HUES64 (cell line): ENCODE results near the gene UBTD2.

Source experiments
- H3K27ac ChIP-seq: 2 replicates; pipeline ENCODE4 v1.7.0; 2013; ENCODE audit warnings: low read depth, low read length, inconsistent platforms
- H3K27me3 ChIP-seq: 2 replicates; pipeline ENCODE4 v1.6.1; 2013; ENCODE audit warnings: mild to moderate bottlenecking, low read length; ENCODE audit not compliant: insufficient read depth
- H3K36me3 ChIP-seq: 2 replicates; pipeline ENCODE4 v1.6.1; 2013; ENCODE audit warnings: mild to moderate bottlenecking, low read length; ENCODE audit not compliant: insufficient read depth
- H3K4me1 ChIP-seq: 2 replicates; pipeline ENCODE4 v1.6.1; 2013; ENCODE audit warnings: mild to moderate bottlenecking, low read length, moderate library complexity; ENCODE audit not compliant: insufficient read depth
- H3K4me3 ChIP-seq: 2 replicates; pipeline ENCODE4 v1.5.1; 2013; ENCODE audit warnings: mild to moderate bottlenecking, low read length, moderate library complexity
- H3K9ac ChIP-seq: 2 replicates; pipeline ENCODE4 v1.6.1; 2013; ENCODE audit warnings: mild to moderate bottlenecking, low read depth, low read length
- H3K9me3 ChIP-seq: 2 replicates; pipeline ENCODE4 v1.6.1; 2013; ENCODE audit warnings: low read depth, low read length; ENCODE audit not compliant: insufficient read depth
- WGBS: fragments of 150-250, 120-280 bp; methylation state at CpG from one replicate; pipeline ENCODE4 v1.1.7; 2013; ENCODE audit warnings: missing lambda C conversion rate; 5-methylcytosine and 5-hydroxymethylcytosine counted together

UBTD2 gene

DNA sequence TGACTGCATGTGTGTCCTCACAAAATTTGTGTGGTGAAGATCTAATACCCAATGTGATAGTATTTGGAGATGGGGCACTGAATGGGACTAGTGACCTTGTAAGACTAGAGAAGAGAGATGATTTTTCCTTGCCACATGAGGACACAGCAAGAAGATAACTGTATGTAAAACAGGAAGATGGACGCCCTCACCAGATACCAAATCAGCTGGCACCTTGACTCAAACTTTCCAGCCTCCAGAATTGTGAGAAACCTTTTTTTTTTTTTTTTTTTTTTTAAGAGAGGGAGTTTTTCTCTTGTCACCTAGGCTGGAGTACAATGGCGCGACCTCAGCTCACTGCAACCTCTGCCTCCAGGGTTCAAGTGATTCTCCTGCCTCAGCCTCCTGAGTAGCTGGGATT is 40.3 kb downstream of the UBTD2 start:
- no peaks in the 10 kb centered on the region for H3K27me3 ChIP-seq
- H3K36me3 ChIP-seq, result peaks cover 5% of the 10 kb centered on the region; the same call in 1 of the 2 replicates
- H3K27ac ChIP-seq, result no peak overlapping the region
- no peaks in the 10 kb centered on the region for H3K9me3 ChIP-seq
- H3K4me1 ChIP-seq, result no peaks in the 10 kb centered on the region
- H3K9ac ChIP-seq, result no peak overlapping the region
- WGBS, result 95% methylated on average over 2 of the region's 3 CpGs
- H3K4me3 ChIP-seq, result no peak overlapping the region

DNA sequence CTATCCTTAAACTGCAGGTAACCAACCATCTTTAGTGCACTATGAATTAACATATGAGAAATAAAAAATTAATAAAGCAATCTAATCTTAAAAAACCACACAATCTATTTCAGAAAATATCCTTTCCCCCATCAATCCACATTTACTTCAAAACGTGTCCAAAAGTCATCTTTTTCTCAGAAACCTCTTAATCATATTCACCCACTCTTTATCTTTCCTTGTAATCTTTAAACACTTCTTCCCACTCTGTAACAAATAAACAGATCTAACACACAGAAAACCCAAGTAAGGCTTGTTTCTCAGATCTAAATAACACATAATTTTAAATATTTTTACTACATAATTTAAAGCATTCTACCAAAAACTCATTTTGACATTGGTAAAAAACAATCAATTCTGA is 45.2 kb downstream of the UBTD2 start:
- H3K9ac ChIP-seq, result no peak overlapping the region
- peaks cover 11% of the 10 kb centered on the region for H3K4me1 ChIP-seq
- H3K27me3 ChIP-seq, result no peaks in the 10 kb centered on the region
- no peak overlapping the region for H3K4me3 ChIP-seq
- no peaks in the 10 kb centered on the region for H3K9me3 ChIP-seq
- H3K36me3 ChIP-seq, result peaks cover 16% of the 10 kb centered on the region
- 86% methylated on average over 1 of the region's 1 CpG for WGBS
- H3K27ac ChIP-seq, result no peak overlapping the region

DNA sequence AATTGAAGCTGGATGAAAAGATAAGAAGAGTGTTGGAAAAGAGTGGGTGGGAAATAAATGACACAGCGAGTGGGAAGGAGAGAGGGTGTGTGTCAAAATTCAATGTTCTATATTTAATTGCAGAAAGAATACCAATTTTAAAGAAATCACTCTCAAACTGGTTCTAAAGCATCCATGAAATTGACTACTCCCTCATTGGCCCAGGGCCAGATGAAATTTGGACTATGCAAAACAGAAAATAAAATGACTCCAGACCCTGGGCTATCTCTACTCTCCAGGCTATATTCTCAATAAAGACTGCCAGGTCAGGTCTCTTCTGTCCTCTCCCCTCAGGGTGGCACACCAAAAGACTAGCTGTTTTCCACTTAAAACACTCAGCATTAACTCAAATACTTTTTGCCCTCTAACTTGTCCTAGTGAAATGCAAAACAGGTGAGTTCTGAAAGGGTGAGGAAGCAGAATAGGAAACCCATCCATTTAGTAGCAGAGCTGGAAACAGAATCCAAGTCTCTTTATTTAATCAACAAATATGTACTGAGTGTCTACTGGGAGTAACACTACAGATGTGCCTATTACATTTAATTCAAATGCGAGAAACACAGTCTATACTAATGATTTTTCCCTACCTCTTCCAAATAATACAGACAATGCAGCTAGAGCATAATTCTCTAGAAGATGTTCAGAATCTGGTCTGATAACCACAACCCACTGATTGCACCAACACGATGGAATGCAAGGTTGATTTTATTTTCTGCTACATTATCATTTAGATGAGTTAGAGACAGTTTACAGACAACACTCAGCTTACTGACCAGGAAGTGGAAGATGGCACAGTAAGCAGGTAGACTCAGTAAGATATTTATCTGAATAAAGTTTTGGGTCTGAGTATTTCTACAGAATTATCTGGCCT is 47.5 kb downstream of the UBTD2 start:
- Histone ChIP-seq H3K27ac (no peak overlapping the region), H3K9ac (no peak overlapping the region), H3K27me3 (no peaks in the 10 kb centered on the region), H3K4me1 (peaks cover 11% of the 10 kb centered on the region), H3K9me3 (no peaks in the 10 kb centered on the region), H3K36me3 (peaks cover 33% of the 10 kb centered on the region), H3K4me3 (no peak overlapping the region)
- WGBS, result 93% methylated on average over 2 of the region's 3 CpGs

DNA sequence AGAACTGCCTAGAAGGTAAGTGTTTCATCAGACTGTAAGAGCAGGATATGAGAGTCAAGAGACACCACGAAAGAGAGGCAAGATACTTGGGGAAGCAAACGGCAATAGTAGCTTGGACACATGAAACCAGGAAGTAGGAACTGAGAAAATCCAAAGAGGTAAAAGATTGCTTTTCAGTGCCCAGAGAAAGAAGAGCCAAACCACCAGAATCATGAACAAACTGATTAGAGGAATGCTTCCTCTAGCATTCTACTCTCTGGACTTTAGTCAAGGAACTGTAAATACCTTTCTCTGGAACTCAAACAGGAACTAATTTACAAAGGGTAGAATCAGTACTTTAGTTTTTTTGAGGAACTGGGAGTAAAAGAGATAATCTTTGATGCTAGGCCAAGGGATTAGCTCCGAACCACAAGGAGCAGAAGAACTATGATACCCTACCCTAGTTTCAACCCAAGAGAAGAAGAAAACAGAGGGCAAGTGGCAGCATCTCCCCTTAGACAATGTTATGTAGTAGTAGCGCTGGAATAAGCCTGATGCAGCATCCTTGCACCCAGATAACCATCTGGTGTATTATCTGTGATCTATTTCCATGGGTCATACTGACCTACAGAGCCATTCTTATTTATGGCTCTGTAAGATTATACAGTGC is 48.3 kb downstream of the UBTD2 start:
- 60% methylated on average over 3 of the region's 4 CpGs for whole genome bisulfite sequencing
- Histone ChIP-seq H3K9me3 (no peaks in the 10 kb centered on the region), H3K4me3 (no peak overlapping the region), H3K9ac (no peak overlapping the region), H3K27ac (no peak overlapping the region), H3K4me1 (peaks cover 11% of the 10 kb centered on the region), H3K36me3 (peaks cover 39% of the 10 kb centered on the region), H3K27me3 (no peaks in the 10 kb centered on the region)

DNA sequence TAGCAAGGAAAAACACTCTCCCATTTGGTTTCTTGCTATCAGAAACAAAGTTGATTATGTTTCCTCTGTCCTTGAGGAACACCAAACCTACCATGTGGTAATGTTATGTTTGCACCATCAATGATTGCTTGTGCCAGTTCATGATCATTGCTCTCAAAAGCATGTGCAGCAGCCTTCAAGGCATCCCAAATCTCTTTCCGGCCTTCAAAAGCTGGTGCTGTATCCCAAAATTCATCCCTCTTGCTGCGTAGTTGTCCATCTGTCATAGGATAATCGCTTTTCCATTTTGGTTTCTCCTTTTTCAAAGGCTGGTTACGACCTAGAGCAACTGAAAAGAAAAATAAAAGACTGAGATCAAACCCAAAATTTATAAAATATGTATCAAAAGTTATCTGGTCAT is 49.5 kb downstream of the UBTD2 start:
- H3K36me3 ChIP-seq, result peaks cover 48% of the 10 kb centered on the region
- H3K4me1 ChIP-seq, result peaks cover 11% of the 10 kb centered on the region
- H3K27ac ChIP-seq, result no peak overlapping the region
- no peak overlapping the region for H3K9ac ChIP-seq
- H3K9me3 ChIP-seq, result no peaks in the 10 kb centered on the region
- H3K4me3 ChIP-seq, result no peak overlapping the region
- 91% methylated on average over 4 of the region's 4 CpGs for WGBS
- H3K27me3 ChIP-seq, result no peaks in the 10 kb centered on the region

DNA sequence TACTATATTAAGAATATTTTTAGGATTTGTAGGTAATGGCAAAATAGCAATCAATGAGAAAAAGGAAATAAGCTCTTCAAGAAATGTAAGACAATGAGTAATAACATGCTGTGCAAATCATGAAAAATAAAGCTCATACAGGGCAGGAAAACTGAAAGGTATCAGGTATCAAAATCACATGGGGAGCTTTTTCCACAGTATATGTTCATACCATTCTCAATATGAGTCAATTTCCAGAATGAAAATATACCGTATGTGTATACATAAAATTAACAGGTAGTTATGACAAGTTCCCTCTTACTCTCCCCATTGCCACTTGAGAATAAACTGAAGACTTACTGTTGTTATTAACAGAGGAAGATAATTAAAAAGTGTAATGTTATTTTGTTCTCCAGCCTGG is 53.7 kb downstream of the UBTD2 start:
- Histone ChIP-seq H3K9me3 (no peaks in the 10 kb centered on the region), H3K27ac (no peak overlapping the region), H3K9ac (no peak overlapping the region), H3K36me3 (peaks cover 75% of the 10 kb centered on the region), H3K4me1 (peaks cover 6% of the 10 kb centered on the region; the same call in 1 of the 2 replicates), H3K4me3 (no peak overlapping the region), H3K27me3 (no peaks in the 10 kb centered on the region)
- WGBS, result no CpG with 5 or more reads among the region's 1 CpG

DNA sequence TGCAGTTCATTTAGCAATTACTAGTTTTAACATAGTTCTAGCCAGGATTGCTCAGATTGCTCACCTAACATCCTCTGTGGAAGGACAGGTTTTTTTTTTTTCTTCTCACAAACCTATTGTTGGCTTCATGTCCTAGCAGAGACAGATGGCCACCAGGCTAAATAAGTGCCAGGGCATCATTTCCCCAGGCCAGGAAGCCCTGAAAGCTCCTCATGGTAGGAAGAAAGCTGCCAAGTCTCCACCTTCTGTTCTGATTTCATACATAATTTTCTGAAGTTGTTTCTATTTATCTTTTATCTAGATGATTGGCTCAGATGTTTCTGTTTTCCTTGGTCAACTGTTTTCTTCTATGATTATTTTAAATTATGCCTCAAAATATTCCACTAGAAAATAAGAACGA is 58.6 kb downstream of the UBTD2 start:
- H3K4me3 ChIP-seq, result no peak overlapping the region
- no peaks in the 10 kb centered on the region for H3K27me3 ChIP-seq
- peaks cover 6% of the 10 kb centered on the region; the same call in 1 of the 2 replicates for H3K4me1 ChIP-seq
- no peak overlapping the region for H3K27ac ChIP-seq
- peaks cover 68% of the 10 kb centered on the region for H3K36me3 ChIP-seq
- no peak overlapping the region for H3K9ac ChIP-seq
- no peaks in the 10 kb centered on the region for H3K9me3 ChIP-seq
- WGBS, result 100% methylated on average over 1 of the region's 1 CpG

DNA sequence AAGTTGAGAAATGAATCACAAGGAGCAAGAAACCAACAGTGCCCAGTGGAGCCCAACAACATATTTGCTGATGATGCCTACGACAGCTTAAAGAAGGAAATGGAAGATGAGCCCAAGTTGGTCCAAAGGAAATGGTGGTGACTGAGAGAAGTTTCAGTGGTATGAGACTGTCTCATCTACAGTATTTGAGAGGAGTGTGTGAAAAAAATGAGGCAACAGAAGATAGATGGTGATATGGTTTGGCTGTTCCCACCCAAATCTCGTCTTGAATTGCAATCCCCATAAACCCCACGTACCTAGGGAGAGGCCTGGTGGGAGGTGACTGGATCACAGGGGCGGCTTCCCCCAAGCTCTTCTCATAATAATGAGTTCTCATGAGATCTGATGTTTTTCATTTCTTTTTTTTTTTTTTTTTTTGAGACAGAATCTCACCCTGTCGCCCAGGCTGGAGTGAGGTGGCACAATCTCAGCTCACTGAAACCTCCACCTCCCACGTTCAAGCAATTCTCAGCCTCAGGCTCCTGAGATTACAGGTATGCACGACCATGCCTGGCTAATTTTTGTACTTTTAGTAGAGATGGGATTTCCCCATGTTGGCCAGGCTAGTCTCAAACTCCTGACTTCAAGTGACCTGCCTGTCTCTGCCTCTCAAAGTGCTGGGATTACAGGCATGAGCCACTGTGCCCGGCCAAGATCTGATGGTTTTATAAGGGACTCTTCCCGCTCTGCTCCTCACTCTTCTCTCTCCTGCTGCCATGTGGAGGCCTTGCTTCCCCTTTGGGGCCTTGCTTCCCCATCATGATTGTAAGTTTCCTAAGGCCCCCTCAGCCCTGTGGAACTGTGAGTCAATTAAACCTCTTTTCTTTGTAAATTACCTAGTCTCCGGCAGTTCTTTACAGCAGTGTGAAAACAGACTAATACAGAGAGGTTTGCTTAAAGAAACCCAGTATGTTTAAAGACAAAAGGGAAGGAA is 59.4 kb downstream of the UBTD2 start:
- no peak overlapping the region for H3K27ac ChIP-seq
- no peak overlapping the region for H3K4me3 ChIP-seq
- H3K9ac ChIP-seq, result 0 out of 2 replicates have a peak overlapping the region, but pooled peaks have one; percentile 10
- H3K36me3 ChIP-seq, result peaks cover 62% of the 10 kb centered on the region
- 91% methylated on average over 9 of the region's 10 CpGs for WGBS
- peaks cover 6% of the 10 kb centered on the region; the same call in 1 of the 2 replicates for H3K4me1 ChIP-seq
- H3K9me3 ChIP-seq, result no peaks in the 10 kb centered on the region
- H3K27me3 ChIP-seq, result no peaks in the 10 kb centered on the region

DNA sequence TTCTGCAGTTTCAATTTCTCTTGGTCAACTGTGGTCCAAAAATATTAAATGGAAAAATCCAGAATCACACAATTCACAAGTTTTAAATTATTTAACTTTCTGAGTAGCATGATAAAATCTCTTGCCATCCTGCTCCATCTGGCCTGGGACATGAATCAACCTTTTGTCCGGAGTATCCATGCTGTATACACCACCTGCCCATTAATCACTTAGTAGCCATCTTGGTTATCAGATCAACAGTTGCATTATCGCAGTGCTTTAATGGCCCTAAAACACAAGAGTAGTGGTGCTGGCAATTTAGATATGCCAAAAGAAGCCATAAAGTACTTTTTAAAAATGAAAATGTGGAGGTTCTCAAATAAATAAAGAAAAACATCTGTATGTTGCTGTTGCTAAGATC is 64.3 kb downstream of the UBTD2 start:
- no peaks in the 10 kb centered on the region for H3K4me1 ChIP-seq
- no peak overlapping the region for H3K27ac ChIP-seq
- 94% methylated on average over 2 of the region's 2 CpGs for WGBS

DNA sequence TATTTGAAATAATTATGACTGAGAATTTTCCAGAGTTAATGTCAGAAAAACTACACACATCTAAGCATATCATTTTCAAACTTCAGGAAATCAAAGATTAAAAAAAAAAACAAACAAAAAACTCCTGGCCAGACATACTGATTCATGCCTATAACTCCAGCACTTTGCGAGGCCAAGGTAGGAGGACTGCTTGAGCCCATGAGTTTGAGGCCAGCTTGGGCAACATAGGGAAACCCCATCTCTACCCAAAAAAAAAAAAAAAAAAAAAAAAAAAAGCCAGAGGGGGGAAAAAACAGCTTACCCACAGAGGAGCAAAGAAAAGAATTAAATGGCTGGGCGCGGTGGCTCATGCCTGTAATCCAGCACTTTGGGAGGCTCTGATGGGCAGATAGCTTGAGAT is 67.2 kb downstream of the UBTD2 start:
- peaks cover 45% of the 10 kb centered on the region for H3K36me3 ChIP-seq
- 0 out of 2 replicates have a peak, but pooled peaks cover 3% of the 10 kb centered on the region for H3K9me3 ChIP-seq
- WGBS, result 99% methylated on average over 3 of the region's 3 CpGs

More for the DNA sequence above, 64.3 kb downstream of the UBTD2 start:
- Histone ChIP-seq H3K36me3 (peaks cover 50% of the 10 kb centered on the region), H3K27me3 (no peaks in the 10 kb centered on the region), H3K4me3 (no peak overlapping the region), H3K9ac (no peak overlapping the region), H3K9me3 (0 out of 2 replicates have a peak, but pooled peaks cover under 1% of the 10 kb centered on the region)

More for the DNA sequence above, 67.2 kb downstream of the UBTD2 start:
- H3K4me1 ChIP-seq, result no peaks in the 10 kb centered on the region
- no peak overlapping the region for H3K9ac ChIP-seq
- H3K27ac ChIP-seq, result no peak overlapping the region
- no peaks in the 10 kb centered on the region for H3K27me3 ChIP-seq
- no peak overlapping the region for H3K4me3 ChIP-seq
